ENCODE measurements around the gene SIGLEC1.

SIGLEC1 gene

DNA sequence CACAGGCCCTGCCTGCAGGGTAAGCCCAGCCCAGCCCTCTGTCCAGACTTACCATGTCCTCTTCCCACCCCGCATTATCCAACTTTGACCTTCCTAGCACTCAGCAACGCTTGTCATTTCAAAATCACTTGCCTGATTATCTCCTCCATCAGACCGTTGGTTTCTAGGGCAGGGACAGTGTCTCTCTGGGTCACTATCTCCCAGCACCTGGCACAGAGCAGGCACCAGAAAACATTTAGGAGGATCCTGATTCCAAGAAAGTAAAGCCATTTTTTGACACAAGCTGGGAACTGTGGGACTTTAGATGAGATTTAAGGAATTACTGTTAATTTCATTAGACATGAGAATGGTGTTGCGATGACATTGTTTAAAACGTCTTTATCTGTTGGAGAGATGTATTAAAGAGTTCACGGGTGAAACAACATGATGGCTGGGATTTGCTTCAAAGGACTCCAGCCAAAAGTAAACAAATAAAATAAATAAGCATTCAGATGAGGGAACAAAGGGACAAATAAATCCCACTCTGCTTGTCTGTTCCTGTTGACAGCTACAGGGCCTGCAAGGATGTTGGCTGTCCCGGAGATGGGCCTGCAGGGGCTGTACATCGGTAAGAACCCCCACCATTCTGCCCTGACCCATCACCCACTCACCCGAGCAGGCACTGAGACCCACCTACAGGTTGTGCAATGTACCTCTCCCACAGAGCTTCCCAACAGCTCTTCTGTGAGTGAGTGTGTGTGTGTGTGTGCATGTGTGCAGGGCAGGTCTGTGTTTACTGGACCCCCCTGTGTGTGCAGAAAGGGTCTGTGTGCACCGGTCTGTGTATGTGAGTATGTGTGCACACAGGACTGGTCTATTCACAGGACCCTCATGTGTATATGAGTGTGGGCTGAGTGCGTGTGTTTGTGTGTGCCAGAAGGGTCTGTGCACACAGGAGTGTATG, 26.0 kb upstream of the SIGLEC1 start:
- no peak overlapping the region for H3K4me3 Mint-ChIP-seq
- H3K4me1 Mint-ChIP-seq (ENCODE audit: low read depth), result no peaks in the 10 kb centered on the region
- H3K27ac Mint-ChIP-seq, result no peak overlapping the region
- H3K27me3 Mint-ChIP-seq, result peaks cover 2% of the 10 kb centered on the region
- H3K36me3 Mint-ChIP-seq, result no peaks in the 10 kb centered on the region
- no peaks in the 10 kb centered on the region for H3K9me3 Mint-ChIP-seq (ENCODE audit: low read depth)

DNA sequence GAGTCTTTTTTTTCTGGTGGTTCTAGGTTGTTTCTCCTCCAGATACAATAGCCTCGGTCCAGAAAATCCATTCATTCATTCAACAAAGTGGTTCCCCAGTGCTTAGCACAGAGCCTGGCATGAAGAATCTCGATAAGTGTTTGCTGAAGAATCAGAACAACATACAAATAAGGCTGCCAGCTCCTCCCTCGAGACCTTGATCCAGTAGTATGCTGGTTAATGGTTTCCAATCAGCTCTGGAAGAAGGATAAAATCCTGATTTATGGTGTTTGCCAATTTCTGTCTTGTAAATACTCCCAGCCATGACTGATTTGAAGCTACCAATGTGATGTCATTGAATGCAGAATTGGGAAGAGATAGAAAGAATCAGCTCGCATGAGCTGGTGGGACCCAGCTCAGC, 23.4 kb upstream of the SIGLEC1 start:
- H3K4me1 Mint-ChIP-seq (ENCODE audit: low read depth), result no peaks in the 10 kb centered on the region

DNA sequence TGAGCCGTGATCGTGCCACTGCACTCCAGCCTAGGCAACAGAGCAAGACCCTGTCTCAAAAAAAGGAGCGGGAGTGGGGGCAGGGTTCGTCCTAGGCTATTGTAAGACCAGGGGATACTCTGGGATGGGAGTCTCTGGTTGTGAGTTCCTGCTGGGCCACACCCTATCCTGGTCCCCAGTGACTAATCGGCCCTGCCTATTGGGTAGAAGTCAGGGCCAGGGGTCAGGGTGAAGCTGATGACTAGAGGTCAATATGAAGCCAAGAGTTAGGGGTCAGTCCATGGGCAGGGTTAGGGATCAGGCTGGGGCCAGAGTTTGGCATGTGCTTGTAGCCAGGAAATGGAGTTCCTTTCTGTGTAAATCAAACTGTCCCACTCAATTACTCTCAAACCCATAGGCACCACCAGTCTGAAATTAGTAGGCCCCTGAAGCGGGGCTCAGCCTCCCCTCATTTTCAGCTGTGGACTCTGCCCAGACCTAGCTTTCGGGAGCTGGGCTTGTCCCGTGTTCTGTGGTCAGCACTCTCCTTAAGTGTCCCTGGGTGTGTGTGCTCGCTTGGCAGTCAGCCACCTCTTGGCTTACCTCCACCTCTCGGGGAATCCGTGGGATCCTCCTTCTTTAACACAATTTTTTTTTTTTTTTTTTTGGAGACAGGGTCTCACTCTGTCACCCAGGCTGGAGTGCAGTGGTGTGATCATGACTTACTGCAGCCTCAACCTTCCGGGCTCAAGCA, 21.9 kb upstream of the SIGLEC1 start:
- no peak overlapping the region for H3K4me3 Mint-ChIP-seq
- H3K9me3 Mint-ChIP-seq (ENCODE audit: low read depth), result no peaks in the 10 kb centered on the region
- H3K4me1 Mint-ChIP-seq (ENCODE audit: low read depth), result no peaks in the 10 kb centered on the region
- H3K36me3 Mint-ChIP-seq, result no peaks in the 10 kb centered on the region
- peaks cover 15% of the 10 kb centered on the region for H3K27me3 Mint-ChIP-seq
- H3K27ac Mint-ChIP-seq, result no peak overlapping the region

More for the DNA sequence above, 23.4 kb upstream of the SIGLEC1 start:
- no peaks in the 10 kb centered on the region for H3K9me3 Mint-ChIP-seq (ENCODE audit: low read depth)
- peaks cover 11% of the 10 kb centered on the region for H3K27me3 Mint-ChIP-seq
- no peak overlapping the region for H3K27ac Mint-ChIP-seq
- no peaks in the 10 kb centered on the region for H3K36me3 Mint-ChIP-seq
- H3K4me3 Mint-ChIP-seq, result no peak overlapping the region

DNA sequence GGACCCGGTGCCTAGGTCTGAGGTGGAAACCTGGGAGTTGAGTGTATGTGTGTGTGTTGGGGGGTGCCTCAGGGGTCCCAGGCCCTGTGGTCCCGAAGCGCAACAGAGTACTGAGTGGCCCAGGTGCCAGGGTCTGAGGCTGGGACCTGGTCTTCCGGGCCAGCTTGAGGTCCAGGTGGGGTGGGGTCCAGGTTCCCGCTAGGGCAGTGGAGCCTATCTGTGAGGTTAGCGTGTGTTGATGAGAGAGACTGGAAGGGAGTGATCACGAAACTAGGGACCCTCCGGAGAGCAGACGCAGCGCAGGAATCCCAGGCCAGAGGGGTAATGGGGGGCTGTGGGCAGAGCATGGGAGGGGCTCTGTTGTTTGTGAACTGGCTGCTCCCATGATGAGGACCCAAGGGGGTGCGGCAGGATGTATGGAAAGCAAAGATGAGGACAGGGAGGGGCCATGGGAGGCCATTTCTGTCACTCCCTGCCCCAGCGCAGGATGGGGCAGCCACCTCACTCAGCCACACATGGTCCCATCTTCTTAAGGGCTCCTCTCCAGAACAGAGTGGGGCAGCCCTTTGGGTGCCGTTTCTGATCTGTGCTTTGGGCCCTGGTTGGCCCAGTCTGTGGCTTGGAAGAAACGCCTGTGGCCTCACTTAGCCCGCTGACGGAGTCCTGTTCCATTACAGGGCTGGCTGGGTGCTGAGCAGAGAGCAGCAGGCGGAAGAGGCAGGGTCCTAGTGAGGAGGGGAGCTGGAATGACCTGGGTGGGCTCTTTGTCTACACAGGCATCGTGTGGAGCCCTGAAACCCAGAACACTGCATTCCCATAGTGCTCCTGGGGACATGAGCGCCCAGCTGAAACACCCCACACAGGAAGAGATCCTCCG, 21.0 kb upstream of the SIGLEC1 start:
- H3K36me3 Mint-ChIP-seq, result no peaks in the 10 kb centered on the region
- no peak overlapping the region for H3K27ac Mint-ChIP-seq
- H3K27me3 Mint-ChIP-seq, result peaks cover 16% of the 10 kb centered on the region
- no peaks in the 10 kb centered on the region for H3K9me3 Mint-ChIP-seq (ENCODE audit: low read depth)
- H3K4me1 Mint-ChIP-seq (ENCODE audit: low read depth), result no peaks in the 10 kb centered on the region
- H3K4me3 Mint-ChIP-seq, result no peak overlapping the region

DNA sequence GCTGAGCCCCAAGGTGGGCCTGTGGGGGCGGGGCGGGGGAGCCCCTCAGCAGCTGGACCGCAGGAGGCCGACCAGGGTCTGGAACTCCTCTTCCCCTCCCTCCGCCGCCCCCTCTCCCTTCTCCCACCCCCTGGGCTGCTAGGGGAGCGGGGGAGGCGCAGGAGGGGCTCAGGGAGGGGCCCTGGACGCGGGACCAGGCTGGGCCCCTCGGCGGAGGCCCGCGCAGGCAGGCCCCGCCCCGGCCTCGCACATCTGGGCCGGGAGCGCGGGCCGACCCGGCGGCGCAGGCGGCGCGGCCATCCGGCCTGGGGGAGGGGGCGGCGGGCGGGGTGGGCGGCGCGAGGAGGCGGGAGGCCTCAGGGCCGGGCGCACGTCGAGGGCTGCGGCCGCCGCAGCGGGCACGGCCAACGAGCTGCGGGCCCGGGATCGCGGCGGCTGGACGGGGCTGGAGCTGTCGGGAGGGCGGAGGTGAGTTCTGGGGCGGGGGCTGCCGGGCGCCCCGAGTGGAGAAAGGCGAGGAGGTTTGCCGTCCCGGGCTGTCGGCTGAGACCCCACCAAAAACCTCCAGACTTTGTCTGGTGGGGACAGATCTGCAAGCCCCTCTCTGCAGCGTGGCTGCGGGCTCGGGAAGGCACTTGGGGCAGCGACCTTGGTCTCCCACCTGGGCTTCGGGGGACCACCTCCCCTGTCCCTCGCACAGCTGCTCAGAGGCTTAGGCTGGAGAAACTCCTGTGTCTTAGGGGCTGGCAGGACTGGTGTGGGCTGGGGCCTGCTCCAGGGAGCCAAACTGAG, 20.1 kb upstream of the SIGLEC1 start, which contains the start of gene HSPA12B:
HSPA12B (plus strand) TSS at position 359 of the 792 bp plus-strand sequence. CDS start 5,990 bp downstream, outside the sequence.
- no peak within 1 kb of the TSS for H3K4me3 Mint-ChIP-seq
- H3K27me3 Mint-ChIP-seq, result peaks cover 18% of the 10 kb centered on the region
- H3K36me3 Mint-ChIP-seq, result no peaks in the 10 kb centered on the region
- no peaks in the 10 kb centered on the region for H3K9me3 Mint-ChIP-seq (ENCODE audit: low read depth)
- no peak within 1 kb of the TSS for H3K27ac Mint-ChIP-seq
- no peaks in the 10 kb centered on the region for H3K4me1 Mint-ChIP-seq (ENCODE audit: low read depth)

DNA sequence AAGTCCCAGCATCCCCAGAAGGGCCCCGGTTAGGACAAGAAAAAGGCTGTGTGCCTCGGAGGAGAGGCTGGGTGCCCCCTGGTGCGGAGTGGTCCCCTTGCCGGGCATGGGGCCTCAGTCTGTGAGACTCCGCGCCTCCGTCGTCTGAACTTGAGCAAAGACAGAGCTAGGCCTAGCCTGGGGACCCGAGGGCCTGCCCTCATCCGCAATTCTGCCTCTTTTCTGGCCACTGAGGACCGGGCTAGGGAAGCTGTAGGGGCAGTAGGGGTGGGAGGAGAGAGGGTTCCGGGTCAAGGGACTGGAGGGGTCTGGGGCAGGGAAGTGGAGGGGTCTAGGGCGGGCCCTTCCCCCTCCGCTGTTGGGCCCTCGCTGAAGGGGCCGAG, 19.5 kb upstream of the SIGLEC1 start:
- no peaks in the 10 kb centered on the region for H3K36me3 Mint-ChIP-seq
- no peak overlapping the region for H3K4me3 Mint-ChIP-seq
- no peaks in the 10 kb centered on the region for H3K4me1 Mint-ChIP-seq (ENCODE audit: low read depth)
- H3K27ac Mint-ChIP-seq, result no peak overlapping the region
- peaks cover 24% of the 10 kb centered on the region for H3K27me3 Mint-ChIP-seq
- H3K9me3 Mint-ChIP-seq (ENCODE audit: low read depth), result no peaks in the 10 kb centered on the region

DNA sequence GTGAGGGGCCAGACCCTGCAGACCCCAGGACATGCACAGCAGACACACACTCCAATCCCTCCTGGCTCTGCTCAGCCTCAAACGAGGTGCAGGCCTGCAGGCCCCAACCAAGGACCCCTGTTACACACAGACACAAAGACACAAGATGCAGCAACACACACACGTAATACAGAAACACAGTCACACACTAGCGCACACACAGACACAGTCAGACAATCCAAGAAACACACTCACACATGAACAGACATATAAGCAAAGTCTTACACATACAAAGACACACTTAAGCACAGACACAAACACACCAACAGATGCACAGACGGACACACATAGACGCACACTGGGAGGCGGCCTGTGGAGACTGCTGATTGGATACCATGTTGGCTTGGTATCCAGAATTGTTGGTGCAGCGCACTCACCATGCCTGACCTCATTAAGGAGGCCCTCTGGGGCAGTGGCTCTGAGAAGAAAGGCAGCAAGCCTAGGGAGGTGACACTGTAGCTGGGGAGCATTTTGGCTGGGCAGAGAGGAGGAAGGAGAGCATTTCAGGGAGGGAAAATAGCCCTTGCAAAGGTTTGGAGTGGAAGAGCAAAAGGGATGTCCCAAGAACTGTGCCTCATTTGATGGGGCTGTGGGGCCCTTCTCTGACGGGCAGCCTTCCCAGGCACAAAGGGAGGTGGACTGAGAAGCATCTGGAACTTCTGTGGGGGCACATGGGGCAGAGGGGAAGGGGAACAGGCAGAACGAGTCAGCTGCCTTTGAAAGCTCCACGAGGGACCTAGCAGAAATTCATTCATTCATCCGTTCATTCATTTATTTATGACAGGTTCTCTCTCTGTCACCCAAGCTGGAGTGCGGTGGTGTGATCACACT, 18.6 kb upstream of the SIGLEC1 start:
- Mint-ChIP-seq H3K27ac (no peak overlapping the region), H3K4me1 (ENCODE audit: low read depth) (no peaks in the 10 kb centered on the region), H3K36me3 (no peaks in the 10 kb centered on the region), H3K4me3 (no peak overlapping the region), H3K27me3 (peaks cover 25% of the 10 kb centered on the region), H3K9me3 (ENCODE audit: low read depth) (no peaks in the 10 kb centered on the region)

DNA sequence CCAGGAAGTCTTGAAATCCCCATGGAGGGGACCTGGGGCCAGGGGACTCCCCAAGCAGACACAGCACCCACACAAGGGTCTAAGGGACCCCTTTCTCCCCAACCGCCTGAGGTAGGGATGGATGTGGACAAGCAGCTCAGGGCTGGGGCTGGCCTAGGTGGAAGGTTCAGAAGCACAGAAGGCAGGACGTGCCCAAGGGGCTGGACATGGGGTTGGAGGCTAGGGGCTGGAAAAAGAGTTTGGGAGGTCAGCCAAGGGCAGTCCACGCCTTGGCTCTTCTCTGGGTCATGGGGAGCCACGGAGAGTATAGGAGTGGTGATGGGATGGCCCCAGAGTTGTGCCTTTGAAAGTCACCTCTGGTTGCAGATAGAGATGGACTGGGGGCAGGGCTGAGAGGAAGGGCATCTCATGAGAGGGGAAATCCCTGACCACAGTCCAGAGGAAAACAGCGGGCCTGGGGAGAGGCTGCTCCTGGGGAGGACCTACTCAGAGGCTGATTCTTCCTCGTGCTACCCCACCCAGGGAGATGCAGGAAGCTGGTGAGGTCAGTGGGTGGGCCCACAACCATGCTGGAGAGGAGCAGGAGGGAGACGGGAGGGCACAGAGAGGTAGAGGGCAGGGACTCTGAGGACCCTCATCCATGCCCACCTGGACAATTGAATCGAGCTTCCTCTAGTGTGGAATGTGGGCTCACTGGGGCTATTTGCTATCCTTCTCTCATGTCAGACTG, 17.6 kb upstream of the SIGLEC1 start:
- H3K36me3 Mint-ChIP-seq, result no peaks in the 10 kb centered on the region
- no peak overlapping the region for H3K27ac Mint-ChIP-seq
- peaks cover 28% of the 10 kb centered on the region for H3K27me3 Mint-ChIP-seq
- no peak overlapping the region for H3K4me3 Mint-ChIP-seq
- H3K4me1 Mint-ChIP-seq (ENCODE audit: low read depth), result no peaks in the 10 kb centered on the region
- H3K9me3 Mint-ChIP-seq (ENCODE audit: low read depth), result no peaks in the 10 kb centered on the region

DNA sequence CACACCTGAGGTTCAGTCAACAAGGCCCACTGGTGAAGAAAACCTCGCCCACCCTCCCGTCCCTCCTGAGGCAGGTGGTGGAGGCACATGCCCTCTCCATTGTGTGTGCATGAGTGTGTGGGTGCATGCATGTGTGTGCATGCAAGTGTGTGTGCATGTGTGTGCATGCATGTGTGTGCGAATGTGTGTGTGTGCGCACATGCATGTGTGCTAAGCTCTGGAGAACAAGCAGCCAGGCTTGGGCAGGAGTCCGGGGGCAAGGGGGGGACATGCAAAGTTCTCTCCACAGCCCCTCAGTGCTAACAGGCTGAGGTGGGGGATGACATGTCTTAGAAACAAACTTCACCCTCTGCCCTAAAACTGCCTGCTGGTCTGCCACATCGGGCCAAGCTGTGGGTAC, 17.0 kb upstream of the SIGLEC1 start:
- Mint-ChIP-seq H3K9me3 (ENCODE audit: low read depth) (no peaks in the 10 kb centered on the region), H3K27me3 (peaks cover 30% of the 10 kb centered on the region), H3K36me3 (no peaks in the 10 kb centered on the region), H3K27ac (no peak overlapping the region), H3K4me1 (ENCODE audit: low read depth) (no peaks in the 10 kb centered on the region), H3K4me3 (no peak overlapping the region)

DNA sequence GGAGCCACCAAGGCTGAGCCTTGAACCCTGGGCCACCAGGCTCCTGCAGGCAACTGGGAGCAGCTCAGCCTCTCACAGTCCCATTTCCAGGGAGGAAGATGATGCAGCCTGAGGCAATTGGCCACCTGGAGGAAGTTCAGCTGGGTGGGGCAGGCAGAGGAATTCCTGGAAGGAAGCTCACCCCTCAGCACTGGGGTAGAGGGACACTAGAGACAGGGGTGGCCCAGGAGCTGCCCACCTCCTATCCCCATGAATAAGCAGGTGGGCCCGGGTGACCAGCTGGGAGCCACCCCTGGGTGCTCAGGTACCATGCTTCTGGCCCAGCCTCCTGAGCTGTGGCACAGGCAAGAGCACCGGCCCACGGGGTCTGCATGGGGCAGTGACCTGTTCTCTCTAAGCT, 16.5 kb upstream of the SIGLEC1 start:
- Mint-ChIP-seq H3K4me1 (ENCODE audit: low read depth) (no peaks in the 10 kb centered on the region), H3K27me3 (peaks cover 30% of the 10 kb centered on the region), H3K9me3 (ENCODE audit: low read depth) (no peaks in the 10 kb centered on the region), H3K36me3 (no peaks in the 10 kb centered on the region), H3K27ac (no peak overlapping the region), H3K4me3 (no peak overlapping the region)

DNA sequence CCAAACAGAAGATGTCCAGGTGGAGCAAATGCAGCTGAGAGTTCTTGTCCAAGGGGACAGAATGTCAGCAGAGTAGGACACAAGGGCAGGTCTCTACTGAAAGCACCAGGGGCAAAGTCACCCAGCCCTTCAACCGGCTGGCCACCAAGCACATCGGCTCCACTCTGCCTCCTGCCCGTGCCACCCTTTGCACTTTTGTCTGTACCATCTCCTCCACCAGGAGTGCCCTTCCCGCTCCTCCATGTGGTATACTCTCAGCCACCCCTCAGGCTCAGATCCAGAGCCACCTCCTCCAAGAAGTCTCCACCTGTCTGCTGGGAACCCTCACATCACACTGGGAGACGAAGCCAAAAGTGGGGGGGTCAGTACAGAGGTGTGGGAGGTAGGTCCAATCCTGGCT, 16.0 kb upstream of the SIGLEC1 start:
- Mint-ChIP-seq H3K4me1 (ENCODE audit: low read depth) (no peaks in the 10 kb centered on the region), H3K4me3 (no peak overlapping the region), H3K36me3 (no peaks in the 10 kb centered on the region), H3K27ac (no peak overlapping the region), H3K9me3 (ENCODE audit: low read depth) (no peaks in the 10 kb centered on the region), H3K27me3 (peaks cover 30% of the 10 kb centered on the region)

DNA sequence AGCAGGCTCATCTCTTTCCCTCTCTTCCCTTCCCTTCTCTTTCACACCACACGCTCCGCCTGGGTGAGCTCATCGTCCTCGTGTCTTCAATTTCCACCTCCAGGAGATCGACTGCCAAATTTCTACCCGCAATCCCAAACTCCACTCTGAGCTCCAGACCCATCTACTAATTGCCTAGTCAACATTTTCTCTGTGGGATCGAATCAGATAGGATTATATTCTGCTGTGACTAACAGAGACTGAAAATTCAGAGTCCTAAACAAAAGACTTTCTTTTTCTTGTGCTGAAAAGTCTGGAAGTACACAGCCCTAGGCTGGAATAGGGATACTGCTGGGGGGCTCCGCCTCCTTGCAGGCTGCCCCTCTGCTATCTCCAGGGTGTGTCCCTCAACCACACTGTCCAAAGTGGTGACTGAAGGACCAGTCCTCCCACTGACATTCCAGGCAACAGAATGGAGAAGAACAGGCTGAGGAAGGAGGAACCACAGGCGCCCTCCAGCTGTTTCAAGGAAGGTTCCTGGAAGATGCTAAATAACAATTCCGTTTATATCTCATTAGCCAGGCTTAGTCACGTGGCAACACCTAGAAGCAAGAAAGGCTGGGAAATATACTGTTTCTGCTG, 15.1 kb upstream of the SIGLEC1 start:
- H3K27ac Mint-ChIP-seq, result no peak overlapping the region
- H3K4me3 Mint-ChIP-seq, result no peak overlapping the region
- H3K36me3 Mint-ChIP-seq, result no peaks in the 10 kb centered on the region
- H3K27me3 Mint-ChIP-seq, result peaks cover 30% of the 10 kb centered on the region
- no peaks in the 10 kb centered on the region for H3K9me3 Mint-ChIP-seq (ENCODE audit: low read depth)
- no peaks in the 10 kb centered on the region for H3K4me1 Mint-ChIP-seq (ENCODE audit: low read depth)
